GM12873 (cell line): ENCODE data around the gene MASP2.

Experiments
- TF ChIP-seq, protein P1 (sequence below): IDR thresholded peaks from 2 replicates; pipeline ENCODE4 v1.5.1; 2012; ENCODE audit warnings: low read depth, mild to moderate bottlenecking, moderate library complexity, low read length, control low read depth; ENCODE audit not compliant: insufficient read depth; ENCODE audit errors: missing control alignments

MASP2 gene

GRCh38 chr1:11059968-11060830, 13.2 kb upstream of the MASP2 start, which contains the start of gene SRM:
Gene SRM, minus strand, starts transcription at chr1:11060018. Its CDS starts 75 bp downstream, at chr1:11059943.
- TF ChIP-seq, protein P1, sequence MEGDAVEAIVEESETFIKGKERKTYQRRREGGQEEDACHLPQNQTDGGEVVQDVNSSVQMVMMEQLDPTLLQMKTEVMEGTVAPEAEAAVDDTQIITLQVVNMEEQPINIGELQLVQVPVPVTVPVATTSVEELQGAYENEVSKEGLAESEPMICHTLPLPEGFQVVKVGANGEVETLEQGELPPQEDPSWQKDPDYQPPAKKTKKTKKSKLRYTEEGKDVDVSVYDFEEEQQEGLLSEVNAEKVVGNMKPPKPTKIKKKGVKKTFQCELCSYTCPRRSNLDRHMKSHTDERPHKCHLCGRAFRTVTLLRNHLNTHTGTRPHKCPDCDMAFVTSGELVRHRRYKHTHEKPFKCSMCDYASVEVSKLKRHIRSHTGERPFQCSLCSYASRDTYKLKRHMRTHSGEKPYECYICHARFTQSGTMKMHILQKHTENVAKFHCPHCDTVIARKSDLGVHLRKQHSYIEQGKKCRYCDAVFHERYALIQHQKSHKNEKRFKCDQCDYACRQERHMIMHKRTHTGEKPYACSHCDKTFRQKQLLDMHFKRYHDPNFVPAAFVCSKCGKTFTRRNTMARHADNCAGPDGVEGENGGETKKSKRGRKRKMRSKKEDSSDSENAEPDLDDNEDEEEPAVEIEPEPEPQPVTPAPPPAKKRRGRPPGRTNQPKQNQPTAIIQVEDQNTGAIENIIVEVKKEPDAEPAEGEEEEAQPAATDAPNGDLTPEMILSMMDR, result peak; percentile 38

DNA sequence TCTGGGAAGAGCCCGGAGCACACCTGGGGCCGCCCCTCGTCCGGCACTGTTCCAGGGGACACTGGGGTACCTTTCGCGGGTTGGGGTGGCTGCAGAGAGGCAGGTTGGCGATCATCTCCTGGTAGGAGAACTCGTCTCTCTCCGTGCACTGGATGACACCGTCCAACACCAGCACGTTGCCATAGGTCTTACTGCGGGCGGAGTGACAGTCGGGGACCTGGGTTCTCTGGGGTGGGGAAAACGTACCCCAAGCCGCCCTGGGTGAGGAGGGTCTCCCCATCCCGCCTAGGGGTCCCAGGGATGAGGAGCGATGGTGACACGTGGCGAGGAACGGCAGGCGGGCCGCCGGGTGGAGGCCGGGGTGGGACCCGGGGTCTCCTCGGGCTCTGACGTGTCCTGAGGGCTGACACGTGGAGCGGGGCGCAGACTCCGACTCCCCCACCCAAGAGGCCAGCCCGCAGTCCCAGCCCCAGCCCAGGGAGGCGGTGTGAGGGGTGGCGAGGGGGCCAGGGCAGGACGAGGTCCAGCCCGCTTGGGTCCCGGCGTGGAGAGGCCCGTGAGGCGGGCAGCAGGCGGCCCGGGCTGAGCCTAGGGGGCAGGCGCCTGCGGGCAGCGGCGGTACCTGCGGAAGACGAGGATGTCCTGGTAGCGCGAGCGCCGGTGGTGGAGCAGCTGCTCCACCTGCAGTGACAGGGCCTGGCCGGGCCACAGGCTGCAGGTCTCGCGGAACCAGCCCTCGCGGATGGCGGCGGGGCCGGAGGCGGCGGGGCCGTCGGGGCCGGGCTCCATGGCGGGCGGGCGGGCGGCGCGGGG, 12.3 kb upstream of the MASP2 start:
- TF ChIP-seq, protein P1, result no peak

- TF ChIP-seq, protein P1, result no peak
These were observed 11.6 kb upstream of the MASP2 start for GRCh38 chr1:11058595-11059154.

GRCh38 chr1:11058026-11058425, 11.0 kb upstream of the MASP2 start:
- TF ChIP-seq, protein P1, result no peak

DNA sequence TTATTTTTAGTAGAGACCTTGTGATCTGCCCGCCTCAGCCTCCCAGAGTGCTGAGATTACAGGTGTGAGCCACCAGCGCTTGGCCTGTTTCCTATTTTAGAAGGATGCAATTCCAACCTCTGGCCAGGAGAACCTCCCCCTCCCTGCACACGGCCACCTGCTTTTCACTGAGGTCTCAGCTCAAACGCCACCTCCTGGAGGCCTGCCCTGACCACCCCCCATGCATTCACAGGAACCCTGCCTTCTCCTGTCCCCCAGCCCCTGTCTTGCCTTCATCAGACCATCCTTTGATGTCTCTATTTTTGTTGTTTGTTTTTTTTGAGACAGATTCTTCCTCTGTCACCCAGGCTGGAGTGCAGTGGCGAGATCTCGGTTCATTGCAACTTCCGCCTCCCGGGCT, 10.4 kb upstream of the MASP2 start:
- TF ChIP-seq, protein P1, result no peak

DNA sequence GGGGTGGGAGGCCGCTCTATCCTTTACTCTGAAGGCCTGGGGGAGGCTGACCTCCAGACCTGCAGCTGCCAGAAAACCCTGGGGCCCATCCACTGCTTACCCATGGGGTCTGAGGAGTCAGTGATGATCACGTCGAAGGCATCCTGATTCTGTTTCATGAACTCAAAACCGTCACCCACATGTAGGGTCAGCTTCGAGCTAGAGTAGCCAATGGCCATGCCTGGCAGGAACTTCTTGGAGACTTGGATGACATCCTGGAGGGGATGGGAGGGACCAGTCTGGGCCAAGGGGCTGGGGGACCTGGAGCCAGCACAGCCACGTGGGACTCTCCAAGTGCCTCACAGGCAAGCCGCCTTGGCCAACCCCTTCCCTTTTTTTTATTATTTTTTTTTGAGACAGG, 9.5 kb upstream of the MASP2 start:
- TF ChIP-seq, protein P1, result no peak

DNA sequence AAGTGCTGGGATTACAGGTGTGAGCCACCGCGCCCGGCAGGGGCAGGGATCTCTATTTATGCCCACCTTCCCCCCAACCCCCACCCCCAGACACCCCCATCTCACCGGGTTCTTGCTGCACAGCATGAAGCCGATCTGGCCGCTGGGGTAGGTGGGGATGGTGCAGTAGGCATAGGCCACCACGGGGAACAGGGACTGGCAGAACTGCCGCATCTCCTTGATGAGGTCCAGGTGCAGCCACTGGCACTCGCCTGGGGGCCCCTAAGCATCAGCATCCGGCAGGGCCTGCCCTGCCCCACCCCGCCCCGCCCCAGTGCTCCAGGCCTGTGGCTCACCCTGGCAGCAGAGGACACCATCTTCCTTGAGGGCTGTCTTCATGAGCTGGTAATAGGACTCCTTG, 8.6 kb upstream of the MASP2 start:
- TF ChIP-seq, protein P1, result no peak
